Hepatic stellate cell (primary cell): ENCODE measurements around the gene WEE2.
A peak's percentile ranks its signal among the peaks of the same experiment; 100 is the strongest.
"Not testable (repeated sequence)": the region's sequence is repeated elsewhere in the genome, so short reads cannot be mapped to it uniquely, and the experiment has no call there.

Experiments
- DNase-seq: peaks from one replicate; pipeline ENCODE4 v3.0.0; 2011; ENCODE audit warnings: low spot score

Gene WEE2

DNA sequence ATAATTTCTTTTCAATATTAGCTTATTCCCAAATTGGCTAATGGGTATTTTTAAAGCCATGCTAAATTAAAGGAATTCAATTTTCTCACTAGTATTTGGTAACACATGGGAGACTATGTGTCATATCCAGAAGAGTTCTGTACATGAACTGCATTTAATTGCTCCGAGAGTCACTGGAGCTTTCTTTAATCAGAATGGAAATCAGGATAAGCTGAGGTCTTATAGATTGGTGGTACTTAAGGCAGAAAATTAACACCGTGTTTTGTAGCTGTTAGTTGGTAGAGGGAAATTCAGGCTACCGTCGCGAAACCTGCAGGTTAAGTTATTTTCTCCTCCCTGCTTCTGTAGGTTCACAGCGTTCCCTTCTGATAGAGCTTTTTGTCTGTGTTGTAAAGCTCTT, at the start of gene WEE2:
WEE2 (plus strand) TSS at position 3 of the 400 bp plus-strand sequence. CDS start 406 bp downstream, outside the sequence.
- no peak for DNase-seq

DNA sequence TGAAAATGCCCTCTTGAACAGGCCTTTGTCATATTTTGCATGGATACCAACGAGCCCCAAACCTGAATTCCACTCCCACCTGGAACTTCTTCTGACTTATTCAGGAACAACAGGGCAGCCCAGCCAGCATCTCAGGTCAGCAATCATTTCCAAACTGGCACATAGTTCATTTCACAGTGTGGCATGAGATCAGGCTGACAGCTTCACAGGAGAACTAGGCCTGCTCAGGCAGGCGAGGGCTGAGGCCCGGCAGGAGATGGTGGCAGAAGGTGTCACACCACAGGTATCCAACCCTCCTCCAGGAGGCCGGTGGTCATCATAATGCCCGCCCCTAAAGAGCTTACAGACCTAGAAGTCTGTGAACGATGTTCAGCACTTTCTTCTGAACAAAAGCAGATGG, 48.7 kb upstream of the WEE2 start:
- DNase-seq, result no peak

- DNase-seq, result no peak
These were observed 47.9 kb upstream of the WEE2 start for GRCh38 chr7:141660259-141660658.

DNA sequence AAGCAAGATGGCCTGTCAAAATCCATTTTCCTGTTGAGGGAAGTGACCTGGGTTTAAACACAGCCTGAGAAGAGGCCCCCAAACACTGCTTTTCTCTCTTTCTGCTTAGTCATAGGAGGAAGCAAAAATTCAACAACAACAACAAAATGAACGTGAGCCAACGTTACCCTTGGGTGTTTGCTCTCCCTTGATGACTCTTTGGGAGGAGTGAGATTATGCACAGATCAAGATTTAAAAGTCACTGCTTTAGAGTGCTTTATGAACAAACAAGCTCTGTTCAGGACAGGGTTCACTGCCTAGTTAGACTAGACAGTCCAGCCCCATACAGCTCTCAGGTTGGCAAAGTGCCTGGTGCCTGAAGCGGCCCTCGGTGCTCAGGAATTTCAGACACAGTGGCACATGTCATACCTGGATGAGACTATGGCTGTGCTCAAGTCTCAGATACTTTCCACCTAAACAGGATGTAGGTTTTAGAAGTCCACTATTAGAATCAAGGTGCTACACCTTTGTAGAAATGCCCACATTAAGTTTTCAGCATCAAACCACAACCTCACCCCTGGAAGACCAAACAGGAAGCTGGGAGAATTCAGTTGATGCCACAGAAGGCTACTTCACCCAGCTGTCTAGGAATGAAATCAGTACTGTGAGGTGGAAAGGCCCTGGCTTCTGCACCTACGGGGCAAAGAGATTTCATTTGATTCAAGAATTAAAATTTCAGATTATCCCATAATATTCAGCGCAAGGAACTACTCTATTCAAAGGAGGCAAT, 44.9 kb upstream of the WEE2 start:
- DNase-seq, result no peak

DNA sequence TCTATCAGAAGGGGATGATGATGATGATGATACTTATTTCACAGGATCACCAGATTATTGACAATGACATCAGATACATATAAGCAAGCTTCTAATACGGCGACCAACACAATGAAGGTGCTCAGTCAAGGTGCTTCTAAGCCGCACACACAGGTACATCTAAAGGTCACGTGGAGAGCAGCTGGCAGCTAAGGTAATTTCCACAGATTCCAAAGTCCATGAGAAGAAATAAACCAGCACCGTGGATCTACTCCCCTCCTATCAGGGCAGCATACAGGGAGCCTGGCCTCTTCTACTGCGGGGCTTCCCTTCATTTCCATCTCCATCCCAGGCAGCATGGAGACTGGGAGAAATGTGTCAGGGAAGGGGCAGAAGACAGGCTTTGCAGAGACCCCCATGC, 43.7 kb upstream of the WEE2 start:
- DNase-seq, result no peak

DNA sequence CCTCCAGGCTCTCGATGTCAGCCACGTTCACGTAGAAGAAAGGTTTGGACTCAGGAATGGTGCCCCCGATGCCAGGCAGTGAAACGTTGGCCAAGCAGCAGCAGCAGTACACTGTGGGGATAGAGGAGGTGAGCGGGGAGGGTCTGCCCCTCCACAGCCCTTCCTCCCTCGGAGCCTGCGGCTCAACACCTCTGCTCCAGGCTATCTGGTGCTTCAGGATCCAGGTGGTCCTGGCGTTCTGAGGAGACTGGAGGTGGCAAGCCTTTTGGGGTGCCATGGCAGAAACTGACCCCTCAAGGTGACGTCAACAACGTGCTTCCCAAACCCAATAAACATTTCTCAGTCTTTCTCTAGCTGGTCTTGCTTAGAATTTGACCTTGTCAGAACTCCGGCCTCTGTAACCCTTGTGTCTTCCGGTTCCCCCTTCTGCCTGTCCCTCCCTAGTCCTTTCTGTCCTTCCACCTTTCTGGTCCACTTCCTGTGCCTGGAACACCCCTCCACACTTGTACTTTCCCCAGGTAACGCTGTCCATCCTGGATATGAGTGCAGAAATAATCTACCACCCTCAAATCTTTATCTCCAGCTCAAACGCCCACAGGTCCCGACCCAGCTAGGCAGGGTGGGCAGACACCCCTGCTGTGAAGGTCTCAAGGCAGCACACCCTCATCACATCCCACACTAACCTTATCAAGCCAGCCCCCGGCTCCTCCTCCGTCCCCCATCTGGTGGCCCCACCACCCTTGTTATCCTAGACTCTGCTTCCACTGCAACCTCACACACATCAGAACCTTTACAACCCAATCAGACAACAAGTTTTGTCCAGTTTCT, 42.7 kb upstream of the WEE2 start:
- DNase-seq, result no peak

DNA sequence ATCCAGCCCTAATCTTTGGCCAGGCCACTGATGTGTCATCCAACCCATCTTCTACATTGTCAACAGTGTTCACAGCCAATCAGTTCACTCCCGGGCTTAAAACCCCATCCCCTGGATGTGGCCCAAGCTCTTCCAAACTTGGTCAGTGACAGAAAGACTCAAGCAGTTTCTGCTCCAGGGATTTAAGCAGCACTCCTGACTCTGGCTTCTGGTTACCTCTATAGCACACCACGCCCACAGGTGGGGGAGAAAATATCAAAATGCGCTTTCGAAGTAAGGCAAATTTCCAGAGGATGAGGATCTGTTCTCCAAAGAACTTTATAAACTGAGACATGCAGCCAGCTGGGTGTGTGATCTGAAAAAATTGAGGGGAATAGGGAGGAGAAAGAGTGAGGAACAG, 42.1 kb upstream of the WEE2 start:
- no peak for DNase-seq

- DNase-seq, result no peak
These were observed 39.3 kb upstream of the WEE2 start for GRCh38 chr7:141668853-141669252.

GRCh38 chr7:141671705-141672496, 36.3 kb upstream of the WEE2 start:
- DNase-seq, result no peak

GRCh38 chr7:141673346-141673745, 34.8 kb upstream of the WEE2 start:
- DNase-seq, result no peak

DNA sequence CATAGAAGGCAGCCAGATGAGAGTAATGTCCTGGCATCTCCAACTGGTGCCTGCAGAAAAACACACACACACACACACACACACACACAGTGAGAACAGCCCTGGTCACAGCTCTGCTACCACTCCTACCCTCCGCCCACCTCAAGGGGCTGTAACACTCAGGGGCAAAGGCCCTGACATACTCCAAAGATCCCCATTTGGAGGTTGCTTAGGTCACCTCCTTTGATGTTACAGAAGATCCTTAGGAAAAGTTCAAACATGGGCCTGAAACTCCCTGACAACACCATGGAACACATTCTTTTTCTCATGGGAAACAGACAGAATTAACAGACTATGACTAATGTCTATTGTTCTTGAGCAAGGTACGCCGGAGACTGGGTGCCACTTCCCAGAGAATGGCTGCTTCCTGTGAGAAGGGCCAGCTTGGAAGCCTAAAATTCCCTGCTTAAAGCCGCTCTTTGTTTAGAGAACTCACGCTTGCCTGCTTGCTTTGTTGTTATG, 33.9 kb upstream of the WEE2 start:
- no peak for DNase-seq

GRCh38 chr7:141674702-141675101, 33.5 kb upstream of the WEE2 start:
- DNase-seq, result no peak

DNA sequence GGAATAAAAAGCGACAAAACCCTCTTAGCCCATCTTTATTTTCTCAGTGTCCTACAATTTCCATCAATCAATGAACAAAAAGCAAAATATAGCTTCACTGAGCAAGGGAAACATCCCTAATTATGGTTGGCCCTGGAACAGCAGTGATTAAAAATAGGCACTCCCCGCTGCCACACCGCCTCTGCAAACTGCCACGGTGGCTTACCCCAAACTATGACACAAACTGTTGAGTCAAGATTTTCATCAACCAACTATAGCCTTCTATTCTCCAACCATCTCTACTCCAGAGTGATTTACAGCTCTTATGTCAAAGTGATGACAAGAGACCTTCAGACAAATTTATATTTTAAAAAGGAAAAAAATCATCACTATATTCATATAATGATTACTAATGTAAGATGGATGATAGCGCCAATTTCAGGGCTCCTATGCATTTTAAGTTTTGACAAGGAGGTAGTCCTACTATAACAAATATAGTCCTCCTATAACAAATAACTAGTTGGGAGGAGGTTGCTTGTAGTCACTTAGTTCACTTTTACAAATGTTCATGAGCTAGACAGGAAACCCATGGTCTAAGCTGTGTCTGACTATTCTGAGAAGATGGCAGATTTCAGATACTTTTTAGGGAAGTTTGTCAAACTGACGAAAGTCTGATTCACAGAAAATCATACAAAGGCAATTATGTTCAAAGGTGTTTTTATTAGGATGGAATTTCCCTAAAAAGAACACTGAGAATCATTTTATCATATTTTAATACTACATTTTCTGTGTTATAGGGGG, 32.5 kb upstream of the WEE2 start:
- DNase-seq, result no peak

DNA sequence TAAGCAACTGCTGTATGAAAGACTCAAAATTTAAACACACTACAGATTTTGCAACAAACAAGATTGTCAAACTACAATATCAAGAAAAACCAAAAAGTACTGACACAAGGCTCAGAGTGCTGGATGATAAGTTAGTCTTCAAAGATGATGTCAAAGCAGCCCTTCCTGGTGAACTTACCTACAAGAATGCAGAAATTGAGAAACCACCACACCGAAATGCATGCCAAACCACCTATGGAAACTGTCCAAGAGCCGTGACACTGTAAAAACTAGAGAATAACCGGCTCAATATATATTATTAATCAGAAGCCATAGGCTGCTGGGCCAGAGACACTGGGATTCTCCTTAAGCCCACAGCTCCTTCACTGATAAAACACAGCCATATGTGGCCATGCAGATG, 31.5 kb upstream of the WEE2 start:
- no peak for DNase-seq

DNA sequence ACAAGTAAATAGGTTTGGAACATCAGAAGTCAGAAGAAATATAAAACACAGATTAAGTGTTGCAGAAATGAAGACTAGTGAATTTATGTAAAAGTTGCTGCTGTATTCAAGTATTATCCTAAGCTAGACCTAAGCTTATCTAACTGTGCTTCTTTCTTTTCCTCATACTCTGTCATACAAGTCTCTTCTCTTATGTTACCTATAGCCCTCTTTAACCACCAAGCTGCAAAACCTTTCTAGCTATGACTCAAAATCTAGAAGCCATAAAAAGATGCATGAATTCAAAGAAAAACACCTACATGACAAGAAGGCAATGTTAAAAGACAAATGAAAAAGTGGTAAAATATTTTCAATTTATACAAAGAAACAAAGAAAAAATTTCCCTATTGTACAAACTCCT, 29.1 kb upstream of the WEE2 start:
- no peak for DNase-seq

DNA sequence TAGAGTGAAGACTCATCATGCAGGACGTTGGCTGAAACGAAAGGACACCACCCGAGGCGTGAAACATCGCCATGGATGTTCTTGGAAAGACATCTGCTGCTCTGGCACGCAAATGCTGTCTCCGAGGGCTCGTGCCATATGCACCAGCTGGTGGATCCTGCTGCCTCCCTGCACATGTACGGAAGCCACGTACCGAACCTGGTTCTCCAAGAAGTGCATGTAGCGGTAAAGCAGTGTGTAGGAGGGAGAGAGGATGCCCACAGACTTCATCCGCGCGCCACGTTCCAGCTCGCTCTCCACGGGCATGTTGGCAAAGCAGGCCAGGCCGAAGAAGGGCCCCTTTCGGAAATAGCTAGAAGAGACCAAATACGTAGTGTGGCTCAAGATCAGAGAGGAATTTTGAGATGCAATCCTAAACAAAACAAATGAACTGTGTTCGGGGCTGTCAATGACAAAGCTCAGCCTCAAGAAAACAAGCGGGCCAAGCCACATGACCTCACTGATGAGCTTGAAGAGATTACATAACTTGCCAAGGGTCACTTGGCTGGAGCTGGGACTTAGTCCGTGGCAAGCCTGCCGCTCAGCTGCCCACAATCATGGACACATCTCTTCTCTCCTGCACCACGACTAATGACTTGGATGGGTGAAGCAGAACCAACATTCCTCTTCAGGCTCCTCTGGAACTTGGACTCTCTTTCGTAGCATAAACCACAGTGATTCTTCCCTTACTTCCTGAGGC, 22.7 kb upstream of the WEE2 start:
- DNase-seq, result no peak

GRCh38 chr7:141686074-141686473, 22.1 kb upstream of the WEE2 start:
- no peak for DNase-seq

DNA sequence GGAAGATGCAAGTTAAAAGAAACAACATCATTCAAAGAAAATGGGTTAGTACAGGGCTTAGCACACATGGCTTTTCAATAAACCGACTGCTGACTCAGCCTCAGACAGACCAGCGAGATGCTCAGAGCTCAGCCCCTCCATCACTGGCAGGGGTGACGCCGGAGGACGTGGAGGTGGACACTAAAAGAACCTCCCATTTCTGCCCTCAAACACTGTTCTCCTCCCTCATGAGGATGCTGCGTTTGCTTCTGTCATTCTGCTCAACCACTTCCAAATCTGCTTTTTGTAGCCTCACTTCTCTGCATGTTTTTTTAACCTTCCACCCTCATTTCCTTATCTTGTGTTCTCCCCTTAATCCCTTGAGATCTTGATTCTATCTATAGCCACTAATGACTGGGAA, 21.5 kb upstream of the WEE2 start:
- DNase-seq, result peak; percentile 38

- DNase-seq, result no peak
These were observed 20.1 kb upstream of the WEE2 start for GRCh38 chr7:141688043-141688442.

- not testable (repeated sequence) for DNase-seq
These were observed 18.9 kb upstream of the WEE2 start for GRCh38 chr7:141689072-141689825.
